H54 (cell line): ENCODE data around the gene ING5.

Source experiments
- DNase-seq: peaks from one replicate; pipeline ENCODE4 v3.0.0; 2011; ENCODE audit warnings: low spot score, mixed read lengths; ENCODE audit not compliant: insufficient read length
- FAIRE-seq: peaks from 3 replicates; lab custom pipeline; 2011; peaks lifted over from hg19 to GRCh38; lab: Jason Lieb, UNC
- POLR2A ChIP-seq: IDR thresholded peaks from 2 replicates; pipeline ENCODE4 v1.6.1; 2011; ENCODE audit warnings: low read depth, mild to moderate bottlenecking, low read length

ING5 gene

DNA sequence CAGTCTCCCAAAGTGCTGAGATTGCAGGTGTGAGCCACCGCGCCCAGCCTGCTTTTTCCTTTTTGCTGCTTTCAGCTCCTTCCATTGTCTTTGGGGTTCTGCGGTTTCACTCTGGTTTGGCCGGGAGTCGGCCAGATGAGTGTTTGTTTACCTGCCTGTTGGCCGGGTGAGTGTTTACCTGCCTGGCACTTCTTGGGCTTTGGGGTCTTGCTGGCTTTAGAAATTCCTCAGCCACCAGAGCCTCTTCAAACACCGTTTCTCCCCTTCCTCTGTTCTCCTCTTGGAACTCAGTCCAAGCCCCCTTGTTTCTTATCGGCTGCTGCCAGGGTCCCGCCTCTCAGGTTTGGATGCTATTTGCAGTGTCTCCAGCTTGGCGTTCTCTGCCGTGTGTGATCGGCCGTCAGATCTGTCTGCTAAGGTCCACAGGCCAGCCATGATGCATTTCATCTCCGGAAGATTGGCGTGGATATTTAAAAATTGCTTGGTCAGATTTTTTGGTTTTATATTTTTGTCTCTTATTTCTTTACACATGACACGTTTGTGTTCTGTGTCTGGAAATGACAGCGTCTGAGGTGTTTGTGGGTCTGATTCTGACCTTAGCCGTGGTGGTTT, 60.6 kb downstream of the ING5 start:
- DNase-seq, result no peak
- no peak for TF ChIP-seq POLR2A
- FAIRE-seq, result no peak

DNA sequence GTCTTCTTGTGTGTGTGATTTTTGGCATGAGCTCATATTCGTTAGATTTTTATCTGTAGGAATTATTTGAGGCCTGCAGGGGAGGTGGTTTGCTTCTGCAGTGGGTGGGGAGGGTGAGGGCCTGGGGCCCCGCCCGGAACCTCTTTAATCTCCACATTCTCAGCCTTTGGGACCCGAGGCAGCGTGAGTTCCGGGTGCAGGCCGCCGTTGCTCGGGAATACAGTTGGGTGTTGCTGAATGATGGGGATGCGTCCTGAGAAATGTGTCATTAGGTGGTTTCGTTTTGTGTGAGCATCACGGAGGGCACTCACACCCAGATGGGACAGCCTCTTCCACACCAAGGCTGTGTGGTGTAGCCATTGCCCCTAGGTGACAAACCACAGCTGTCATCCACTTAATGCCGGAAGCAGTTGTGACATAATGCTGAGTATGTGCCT, 61.1 kb downstream of the ING5 start:
- no peak for FAIRE-seq
- no peak for DNase-seq
- no peak for TF ChIP-seq POLR2A

DNA sequence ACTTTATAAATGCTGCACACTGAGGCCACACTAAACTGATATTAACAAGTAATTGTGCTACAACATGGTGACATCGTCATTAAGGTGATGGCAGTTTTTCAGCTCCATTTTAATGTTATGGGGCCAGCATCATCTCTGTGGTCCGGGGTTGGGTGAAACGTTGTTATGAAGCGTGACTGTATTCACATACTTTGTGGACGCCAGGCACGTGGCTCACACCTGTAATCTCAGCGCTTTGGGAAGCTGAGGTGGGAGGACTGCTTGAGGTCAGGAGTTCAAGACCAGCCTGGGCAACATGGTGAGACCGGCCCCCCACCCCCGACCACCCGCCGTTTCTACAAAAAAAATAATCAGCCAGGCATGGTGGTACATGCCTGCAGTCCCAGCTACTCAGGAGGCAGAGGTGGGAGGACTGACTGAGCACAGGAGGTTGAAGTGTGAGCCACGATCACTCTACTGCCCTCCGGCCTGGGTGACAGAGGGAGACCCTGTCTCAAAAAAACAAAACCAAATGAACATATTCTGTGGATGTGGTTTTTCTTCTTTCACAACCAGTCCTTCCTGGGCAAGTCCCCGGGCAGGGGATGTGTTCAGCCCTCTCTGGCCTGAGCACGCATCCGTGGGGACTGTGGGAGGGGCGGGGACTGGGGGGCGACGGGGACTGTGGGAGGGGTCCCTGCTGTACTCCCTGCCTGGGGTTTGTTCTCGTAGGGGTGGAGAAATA, 61.9 kb downstream of the ING5 start:
- FAIRE-seq (no peak), DNase-seq (no peak)
- no peak for TF ChIP-seq POLR2A

DNA sequence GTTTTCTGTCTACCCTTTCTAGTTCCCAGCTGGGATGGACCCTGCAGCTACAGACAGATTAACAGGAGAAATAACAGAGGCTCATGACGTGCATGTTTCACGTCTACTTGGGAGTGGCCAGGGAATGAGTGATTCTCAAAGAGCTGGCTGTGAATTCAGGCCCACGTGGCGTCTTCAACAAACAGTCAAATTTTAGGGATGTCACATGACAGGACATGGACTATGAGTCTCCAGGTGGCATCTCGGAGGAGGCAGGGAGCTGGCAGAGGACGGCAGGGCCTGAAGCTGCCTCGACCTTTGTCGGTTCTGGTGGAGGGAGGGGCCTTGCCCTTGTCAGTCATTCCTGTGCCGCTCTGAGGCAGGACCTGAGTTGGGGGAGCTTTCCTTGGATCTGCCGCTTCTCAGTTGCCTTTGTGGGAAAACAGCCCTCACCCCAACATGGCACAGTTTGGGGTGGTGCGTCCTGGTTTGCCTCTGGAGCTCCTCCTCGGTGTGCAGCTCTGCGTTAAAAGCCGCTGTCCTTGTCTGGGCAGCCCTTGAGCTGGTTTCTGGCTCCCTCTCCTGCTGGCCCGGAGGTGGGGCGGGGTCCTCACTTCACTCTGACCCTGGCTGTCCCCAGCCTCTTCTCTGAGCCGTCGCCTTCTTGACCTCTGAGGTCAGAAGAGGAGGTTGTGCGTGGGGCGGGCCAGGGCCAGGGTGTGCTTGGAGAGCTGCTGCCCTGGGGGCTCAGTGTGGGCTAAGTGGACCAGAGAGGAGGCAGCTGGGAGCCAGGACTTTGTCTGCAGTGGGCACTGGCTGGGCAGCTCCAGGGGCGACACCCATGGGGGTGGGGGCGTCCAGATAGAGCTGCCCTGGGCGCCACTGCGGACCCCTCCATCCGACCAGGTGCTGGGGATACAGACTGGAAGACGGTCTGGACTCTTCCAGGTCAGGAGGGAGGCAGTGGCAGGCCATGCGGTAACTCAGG, 62.7 kb downstream of the ING5 start:
- FAIRE-seq, result no peak
- no peak for DNase-seq
- TF ChIP-seq POLR2A, result no peak

DNA sequence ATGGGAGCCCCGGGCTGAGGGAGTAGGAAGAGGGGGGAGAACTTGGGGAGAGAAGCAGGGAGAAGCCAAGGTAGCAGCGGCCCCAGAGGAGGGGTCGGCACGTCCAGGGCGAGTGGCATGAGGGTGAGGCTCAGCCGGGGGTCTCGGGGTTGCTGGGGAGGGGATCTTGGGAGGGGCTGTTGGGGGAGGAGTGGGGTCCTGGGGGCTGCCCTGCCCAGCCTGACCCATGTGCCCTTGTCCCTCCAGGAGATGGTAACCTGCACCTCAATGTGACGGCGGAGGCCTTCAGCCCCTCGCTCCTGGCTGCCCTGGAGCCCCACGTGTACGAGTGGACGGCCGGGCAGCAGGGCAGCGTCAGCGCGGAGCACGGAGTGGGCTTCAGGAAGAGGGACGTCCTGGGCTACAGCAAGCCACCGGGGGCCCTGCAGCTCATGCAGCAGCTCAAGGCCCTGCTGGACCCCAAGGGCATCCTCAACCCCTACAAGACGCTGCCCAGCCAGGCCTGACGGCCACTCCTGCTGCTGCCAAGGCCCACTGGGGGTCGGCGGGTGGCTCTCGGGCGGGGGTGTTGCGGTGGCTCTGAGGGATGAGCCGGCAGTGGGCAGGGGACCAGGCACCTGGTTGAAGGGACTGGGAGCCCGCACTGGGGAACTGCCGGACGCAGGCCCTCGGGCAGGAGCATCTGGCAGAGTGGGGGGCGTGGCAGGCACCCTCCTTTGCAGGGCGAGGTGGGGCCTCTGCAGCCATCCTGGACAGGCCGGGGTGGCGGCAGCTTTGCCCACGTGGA, 65.8 kb downstream of the ING5 start:
- TF ChIP-seq POLR2A, result no peak
- FAIRE-seq, result no peak
- DNase-seq, result no peak

DNA sequence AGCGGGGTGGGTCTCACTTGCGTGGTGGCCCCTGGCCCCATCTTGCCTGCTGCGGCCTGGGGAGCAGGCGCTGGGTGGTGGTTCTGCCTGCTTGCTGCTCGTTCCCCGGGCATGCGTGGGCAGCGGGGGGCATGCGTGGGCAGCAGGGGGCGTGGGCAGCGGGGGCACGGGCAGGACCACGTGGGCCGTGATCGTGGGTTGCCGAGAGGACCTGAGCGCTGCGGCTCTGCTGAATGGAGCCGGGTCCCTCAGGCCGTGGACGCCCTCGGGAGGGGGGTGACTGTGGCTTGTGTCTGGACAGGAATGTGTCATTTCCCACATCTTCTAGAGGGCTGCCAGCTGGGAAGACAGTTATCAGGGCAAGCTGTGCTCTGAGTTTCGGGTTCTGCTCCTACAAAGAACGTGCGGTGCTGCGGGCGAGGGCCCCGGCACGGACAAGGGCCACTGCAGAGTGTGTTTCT, 66.4 kb downstream of the ING5 start:
- no peak for TF ChIP-seq POLR2A
- FAIRE-seq (no peak), DNase-seq (no peak)

DNA sequence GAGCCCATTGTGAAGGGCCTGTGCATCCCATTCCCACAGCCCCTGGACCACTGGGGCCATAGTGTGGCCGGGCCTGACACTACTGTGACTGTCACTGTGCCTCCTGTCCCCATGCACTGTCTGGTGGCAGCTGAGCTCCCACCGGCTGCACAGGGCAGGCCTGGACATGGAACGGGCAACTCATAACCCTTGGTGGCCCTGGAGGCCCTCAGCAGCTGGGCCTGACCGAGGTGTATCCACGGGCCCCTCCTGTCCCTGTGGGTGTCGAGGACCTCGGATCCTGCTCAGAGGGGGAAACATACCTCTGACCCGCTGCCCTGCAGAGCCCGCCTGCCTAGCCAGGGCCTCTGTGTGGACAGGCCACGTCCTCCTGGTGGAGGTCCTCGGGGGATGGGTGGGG, 67.0 kb downstream of the ING5 start:
- TF ChIP-seq POLR2A, result no peak
- no peak for FAIRE-seq
- DNase-seq, result no peak

DNA sequence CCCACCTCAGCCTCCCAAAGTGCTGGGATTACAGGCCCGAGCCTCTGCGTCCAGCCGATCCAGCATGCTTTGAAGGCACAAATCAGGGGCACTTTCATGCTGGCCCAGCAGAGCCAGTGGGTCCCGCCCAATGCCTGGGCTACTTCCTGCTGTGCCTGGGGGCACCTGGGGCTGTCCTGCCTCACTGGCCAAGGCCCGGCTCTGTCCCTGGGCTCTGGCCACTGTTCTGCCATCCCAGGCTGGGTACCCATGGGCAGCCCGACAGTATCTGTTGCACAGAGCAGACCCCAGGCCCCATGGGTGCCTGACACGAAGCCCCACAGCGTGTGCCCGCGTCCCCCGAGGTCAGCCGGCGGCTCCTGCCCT, 68.0 kb downstream of the ING5 start:
- FAIRE-seq (no peak), DNase-seq (no peak)
- no peak for TF ChIP-seq POLR2A

DNA sequence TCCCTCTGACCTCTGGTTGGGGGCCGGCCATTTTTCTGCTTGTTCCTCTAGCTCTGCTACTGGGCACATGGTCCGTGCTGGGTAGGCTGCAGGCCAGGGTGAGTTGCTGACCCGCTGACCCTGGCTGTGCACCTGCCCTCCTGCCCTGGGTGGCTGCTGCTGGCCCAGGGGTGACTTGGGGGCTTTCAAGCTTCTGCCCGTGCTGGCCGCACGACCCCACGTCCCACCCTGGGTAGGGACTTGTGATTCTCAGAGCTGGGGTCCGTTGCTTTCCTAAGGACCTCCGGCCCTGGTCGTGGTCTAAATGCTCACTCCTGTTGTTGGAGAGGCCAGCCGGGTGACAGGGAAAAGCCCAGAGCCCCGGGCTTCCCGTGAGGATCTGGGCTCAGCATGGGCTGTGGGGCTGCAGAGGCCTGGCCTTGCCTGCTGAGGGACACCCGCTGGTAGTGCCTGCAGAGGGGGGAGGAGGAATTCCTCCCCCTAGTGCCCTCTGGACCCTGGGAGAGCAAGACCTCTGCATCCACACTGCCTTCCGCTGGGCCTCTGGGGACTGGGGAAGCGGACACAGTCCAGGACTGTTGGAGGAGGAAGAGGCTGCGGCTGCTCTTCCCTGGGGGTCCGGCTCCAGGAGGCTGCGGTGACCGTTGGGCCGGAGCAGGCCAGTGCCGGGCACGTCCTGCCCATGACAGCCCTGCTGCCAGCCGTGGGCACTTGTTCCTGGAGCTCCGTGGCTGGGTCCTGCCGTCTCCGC, 68.5 kb downstream of the ING5 start:
- DNase-seq (no peak), FAIRE-seq (no peak)
- no peak for TF ChIP-seq POLR2A

DNA sequence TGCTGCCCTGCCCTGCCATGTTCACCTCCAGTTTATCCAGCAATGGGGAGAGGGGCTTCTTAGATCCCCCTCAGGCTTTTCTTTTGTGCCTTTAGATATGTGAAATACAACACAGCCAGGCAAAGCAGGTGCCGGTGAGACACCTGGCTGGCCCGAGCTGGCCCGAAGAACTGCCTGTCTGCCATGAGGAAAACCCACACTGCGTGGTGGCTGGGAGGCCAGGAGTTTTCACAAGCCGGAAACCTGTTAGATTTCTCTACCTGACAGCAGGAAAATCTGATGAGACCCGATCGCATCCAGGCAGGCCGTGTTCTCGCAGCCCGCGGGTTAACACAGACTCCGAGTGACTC, 69.1 kb downstream of the ING5 start:
- FAIRE-seq (no peak), DNase-seq (no peak)
- no peak for TF ChIP-seq POLR2A

DNA sequence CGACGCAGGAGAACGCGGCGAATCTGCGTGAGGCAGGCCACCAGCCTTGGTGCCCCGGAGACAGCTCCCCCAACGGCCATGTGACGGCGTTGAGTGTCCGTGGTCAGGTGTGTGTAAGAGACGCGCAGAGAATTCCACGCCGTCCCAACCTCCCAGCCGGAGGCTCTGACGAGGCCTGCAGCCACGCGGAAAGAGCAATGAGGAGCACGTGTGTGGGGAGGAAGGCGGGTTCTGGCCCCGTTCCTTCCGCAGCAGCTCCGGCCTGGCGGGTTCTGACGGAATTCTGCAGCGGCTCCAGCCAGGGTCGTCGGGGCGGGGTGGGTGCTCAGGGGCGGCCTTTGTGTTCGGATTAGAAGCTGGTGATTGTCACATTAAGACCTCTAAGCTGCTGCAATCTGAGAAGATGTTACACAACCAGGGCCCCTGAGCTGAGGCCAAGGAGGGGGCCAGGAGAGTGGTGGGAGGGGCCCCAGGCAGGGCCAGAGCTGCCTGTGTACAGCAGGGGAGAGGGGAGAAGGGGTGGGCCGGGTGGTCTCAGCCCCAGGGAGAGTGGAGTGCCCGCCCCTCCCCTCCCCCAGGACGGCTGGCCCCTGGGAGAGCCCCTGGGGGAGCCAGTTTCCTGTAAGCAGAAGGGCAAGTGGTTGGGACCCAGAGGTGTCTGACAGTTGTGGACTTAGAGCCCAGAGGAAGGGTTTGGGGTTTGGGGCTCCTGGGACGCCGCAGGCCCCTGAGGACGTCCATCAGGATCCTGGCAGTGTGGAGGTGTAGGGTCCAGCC, 69.6 kb downstream of the ING5 start:
- no peak for DNase-seq
- TF ChIP-seq POLR2A, result no peak
- no peak for FAIRE-seq

DNA sequence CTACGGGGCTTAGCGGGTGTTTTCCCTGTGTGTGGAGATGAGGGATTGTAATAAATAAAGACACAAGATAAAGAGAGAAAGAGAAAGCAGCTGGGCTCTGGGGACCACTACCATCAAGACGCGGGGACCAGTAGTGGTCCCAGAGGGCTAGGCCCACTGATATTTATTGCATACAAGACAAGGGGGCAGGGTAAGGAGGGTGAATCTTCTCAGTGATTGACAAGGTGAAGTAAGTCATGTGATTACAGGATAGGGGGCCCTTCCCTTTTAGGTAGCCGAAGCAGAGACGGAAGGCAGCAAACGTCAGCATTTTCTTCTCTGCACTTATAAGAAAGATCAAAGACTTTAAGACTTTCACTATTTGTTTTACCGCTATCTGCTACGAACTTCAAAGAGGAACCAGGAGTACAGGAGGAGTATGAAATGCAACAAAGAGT, 70.2 kb downstream of the ING5 start:
- no peak for TF ChIP-seq POLR2A
- FAIRE-seq (no peak), DNase-seq (no peak)
